Astrocyte of the spinal cord (primary cell): ENCODE measurements around the gene PEX19.

ENCODE experiments used
- DNase-seq: peaks from one replicate; pipeline ENCODE4 v3.0.0; 2011; ENCODE audit warnings: low read depth, low spot score
- H3K4me3 ChIP-seq: 2 replicates; pipeline ENCODE4 v1.5.1; 2011; ENCODE audit warnings: low read depth, mild to moderate bottlenecking, low read length, moderate library complexity
- in situ Hi-C: cut with HindIII; loops from 2 replicates; pipeline ENCODE4 v1.10.0; 2017; ENCODE audit warnings: low sequenced_read_pairs
- TF ChIP-seq, protein P1 (sequence below): IDR thresholded peaks from 2 replicates; pipeline ENCODE4 v1.5.1; 2012; ENCODE audit warnings: low read depth, mild to moderate bottlenecking, low read length, inconsistent platforms

PEX19 gene

DNA sequence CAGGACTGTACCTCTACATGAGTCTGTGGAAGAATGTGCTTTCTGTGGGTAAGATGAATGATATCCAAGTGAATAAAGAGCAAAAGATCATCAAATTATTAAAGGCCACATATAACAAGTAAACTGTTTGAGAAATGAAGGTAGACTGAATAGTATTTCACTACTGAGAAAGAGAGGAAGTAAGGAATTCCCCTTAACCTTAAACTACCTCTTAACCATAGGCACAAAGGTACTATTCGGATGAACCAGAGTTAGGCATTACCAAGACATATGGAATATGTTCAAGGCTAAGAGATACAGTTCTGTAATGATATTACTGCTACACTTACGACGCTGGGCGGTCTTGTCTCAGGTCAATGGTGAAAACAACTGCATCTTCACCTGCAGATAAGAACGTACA is 48.1 kb downstream of the PEX19 start:
- no peak overlapping the region for H3K4me3 ChIP-seq
- TF ChIP-seq, protein P1, sequence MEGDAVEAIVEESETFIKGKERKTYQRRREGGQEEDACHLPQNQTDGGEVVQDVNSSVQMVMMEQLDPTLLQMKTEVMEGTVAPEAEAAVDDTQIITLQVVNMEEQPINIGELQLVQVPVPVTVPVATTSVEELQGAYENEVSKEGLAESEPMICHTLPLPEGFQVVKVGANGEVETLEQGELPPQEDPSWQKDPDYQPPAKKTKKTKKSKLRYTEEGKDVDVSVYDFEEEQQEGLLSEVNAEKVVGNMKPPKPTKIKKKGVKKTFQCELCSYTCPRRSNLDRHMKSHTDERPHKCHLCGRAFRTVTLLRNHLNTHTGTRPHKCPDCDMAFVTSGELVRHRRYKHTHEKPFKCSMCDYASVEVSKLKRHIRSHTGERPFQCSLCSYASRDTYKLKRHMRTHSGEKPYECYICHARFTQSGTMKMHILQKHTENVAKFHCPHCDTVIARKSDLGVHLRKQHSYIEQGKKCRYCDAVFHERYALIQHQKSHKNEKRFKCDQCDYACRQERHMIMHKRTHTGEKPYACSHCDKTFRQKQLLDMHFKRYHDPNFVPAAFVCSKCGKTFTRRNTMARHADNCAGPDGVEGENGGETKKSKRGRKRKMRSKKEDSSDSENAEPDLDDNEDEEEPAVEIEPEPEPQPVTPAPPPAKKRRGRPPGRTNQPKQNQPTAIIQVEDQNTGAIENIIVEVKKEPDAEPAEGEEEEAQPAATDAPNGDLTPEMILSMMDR: no peak
- in situ Hi-C loops: no loop called here
- DNase-seq: no peak

GRCh38 chr1:160232911-160233310 is 52.0 kb downstream of the PEX19 start:
- H3K4me3 ChIP-seq: no peak overlapping the region
- TF ChIP-seq, protein P1: no peak
- DNase-seq: no peak
- in situ Hi-C loops: no loop called here

DNA sequence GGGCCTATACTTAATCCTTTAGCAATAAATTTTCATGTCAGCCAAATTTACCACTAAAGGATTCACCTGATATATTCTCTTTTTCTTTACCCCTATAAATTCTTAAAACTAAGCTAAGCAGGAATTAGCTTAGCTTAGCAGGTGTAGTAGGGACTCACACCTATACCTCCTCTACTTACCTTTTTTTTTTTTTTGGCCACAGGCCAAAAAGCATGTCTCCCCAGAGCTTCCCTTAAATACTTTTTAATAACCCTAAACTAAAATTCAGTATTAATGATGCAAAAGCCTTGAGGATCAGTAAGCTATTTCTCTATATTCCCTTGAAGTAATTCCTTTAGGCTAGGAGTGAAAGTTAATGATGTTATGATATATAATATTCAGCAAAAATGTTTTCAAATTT is 56.5 kb downstream of the PEX19 start:
- no peak for DNase-seq
- no peak overlapping the region for H3K4me3 ChIP-seq
- in situ Hi-C loops: no loop called here
- TF ChIP-seq, protein P1: no peak

- no peak overlapping the region for H3K4me3 ChIP-seq
- in situ Hi-C loops: no loop called here
- TF ChIP-seq, protein P1: no peak
- DNase-seq: no peak
These were observed 57.4 kb downstream of the PEX19 start for GRCh38 chr1:160227561-160227960.

- TF ChIP-seq, protein P1: no peak
- DNase-seq: no peak
- H3K4me3 ChIP-seq: no peak overlapping the region
- in situ Hi-C loops: no loop called here
These were observed 57.9 kb downstream of the PEX19 start for GRCh38 chr1:160227034-160227433.
